IMR-90 (cell line): ENCODE measurements around the gene TTC21A. TPM values are rescaled to one million over a fixed set of nuclear protein-coding genes. Genes with fewer than 3 reads are reported as not detected.
A peak's percentile ranks its signal among the peaks of the same experiment; 100 is the strongest.

Experiments
- ATAC-seq: fragments of 200-7000 bp; cut with Tn5 transposase; 2 replicates; pipeline ENCODE4 v1.9.1; 2020; ENCODE audit warnings: low read depth, mild to moderate bottlenecking, moderate library complexity
- BruUV-seq: library from RNA; stranded (reverse); fragments of 400-500 nt; replicated peaks from 2 replicates; lab custom pipeline; 2021; lab: Mats Ljungman, UMichigan
- CTCF ChIA-PET: fragments of 300-600 bp; formaldehyde crosslinking; extraction: SDS; loops from one replicate; lab custom pipeline; 2021; ENCODE audit warnings: antibody characterized with exemption; lab: Yijun Ruan, JAX
- POLR2A ChIA-PET: fragments of 300-600 bp; sonication (Branson Sonifier 250); formaldehyde crosslinking; loops from one replicate; lab custom pipeline; 2022; ENCODE audit warnings: antibody characterized with exemption; ENCODE audit not compliant: unreplicated experiment; lab: Charles Lee
- DNase-seq: peaks from one replicate; pipeline ENCODE4 v3.0.0; 2013
- H2AFZ ChIP-seq: replicated peaks from 2 replicates; pipeline ENCODE3; 2013; ENCODE audit warnings: low read length, mild to moderate bottlenecking; ENCODE audit not compliant: poor library complexity
- H2AK5ac ChIP-seq: 2 replicates; pipeline ENCODE4 v1.6.1; 2013; ENCODE audit warnings: low read depth, low read length, inconsistent platforms
- H2AK9ac ChIP-seq: replicated peaks from 2 replicates; pipeline ENCODE3; 2013; ENCODE audit warnings: mild to moderate bottlenecking, low read depth, low read length, moderate library complexity; ENCODE audit not compliant: poor library complexity
- H2BK120ac ChIP-seq: 2 replicates; pipeline ENCODE4 v1.6.1; 2013; ENCODE audit warnings: low read depth, low read length, inconsistent platforms
- H2BK15ac ChIP-seq: 3 replicates; pipeline ENCODE4 v1.6.1; 2013; ENCODE audit warnings: low read depth, low read length, inconsistent platforms
- H2BK20ac ChIP-seq: 2 replicates; pipeline ENCODE4 v1.6.1; 2013; ENCODE audit warnings: low read depth, mild to moderate bottlenecking, inconsistent platforms, low read length, moderate library complexity
- H2BK5ac ChIP-seq: 2 replicates; pipeline ENCODE4 v1.6.1; 2013; ENCODE audit warnings: mild to moderate bottlenecking, low read depth, low read length, inconsistent platforms; ENCODE audit not compliant: poor library complexity, severe bottlenecking
- H3K14ac ChIP-seq: replicated peaks from 2 replicates; pipeline ENCODE4 v1.6.1; 2013; ENCODE audit warnings: low read depth, low read length, inconsistent platforms
- H3K18ac ChIP-seq: 2 replicates; pipeline ENCODE4 v1.6.1; 2013; ENCODE audit warnings: low read depth, low read length, control low read depth
- H3K23ac ChIP-seq: 2 replicates; pipeline ENCODE4 v1.6.1; 2013; ENCODE audit warnings: low read depth, low read length, inconsistent platforms
- H3K27ac ChIP-seq: 2 replicates; pipeline ENCODE4 v1.5.1; 2013; ENCODE audit warnings: mild to moderate bottlenecking, control low read depth, low read length; ENCODE audit not compliant: insufficient read depth
- H3K27me3 ChIP-seq: 2 replicates; pipeline ENCODE4 v1.6.1; 2013; ENCODE audit warnings: low read length; ENCODE audit not compliant: control insufficient read depth, insufficient read depth
- H3K36me3 ChIP-seq: 2 replicates; pipeline ENCODE4 v1.6.1; 2013; ENCODE audit warnings: low read length, mixed read lengths; ENCODE audit not compliant: control insufficient read depth, insufficient read depth
- H3K4ac ChIP-seq: 2 replicates; pipeline ENCODE4 v1.6.1; 2013; ENCODE audit warnings: low read depth, low read length, inconsistent platforms
- H3K4me1 ChIP-seq: 2 replicates; pipeline ENCODE4 v1.6.1; 2013; ENCODE audit warnings: low read length, mixed read lengths; ENCODE audit not compliant: control insufficient read depth, insufficient read depth
- H3K4me2 ChIP-seq: 2 replicates; pipeline ENCODE4 v1.6.1; 2013; ENCODE audit warnings: low read depth, mild to moderate bottlenecking, control low read depth, low read length, moderate library complexity
- H3K4me3 ChIP-seq: 2 replicates; pipeline ENCODE4 v1.5.1; 2013; ENCODE audit warnings: low read depth, mild to moderate bottlenecking, control low read depth, low read length, moderate library complexity; ENCODE audit not compliant: insufficient read depth
- H3K56ac ChIP-seq: 2 replicates; pipeline ENCODE4 v1.6.1; 2013; ENCODE audit warnings: low read length, inconsistent platforms; ENCODE audit not compliant: insufficient read depth; ENCODE audit errors: extremely low read depth
- H3K79me1 ChIP-seq, 2 experiments: 2 replicates each; pipeline ENCODE4 v1.6.1; 2013; ENCODE audit warnings: low read length in 2 of 2, inconsistent platforms in 1 of 2, low read depth in 1 of 2
- H3K9ac ChIP-seq: 2 replicates; pipeline ENCODE4 v1.6.1; 2013; ENCODE audit warnings: low read depth, low read length, control low read depth
- H3K9me1 ChIP-seq: 2 replicates; pipeline ENCODE4 v1.6.1; 2013; ENCODE audit warnings: low read length, inconsistent platforms; ENCODE audit not compliant: insufficient read depth
- H3K9me3 ChIP-seq: 2 replicates; pipeline ENCODE4 v1.6.1; 2013; ENCODE audit warnings: low read length; ENCODE audit not compliant: control insufficient read depth, insufficient read depth
- H4K20me1 ChIP-seq: 2 replicates; pipeline ENCODE4 v1.6.1; 2013; ENCODE audit warnings: low read length, inconsistent platforms; ENCODE audit not compliant: insufficient read depth
- H4K5ac ChIP-seq: 2 replicates; pipeline ENCODE4 v1.6.1; 2013; ENCODE audit warnings: mild to moderate bottlenecking, low read depth, low read length, control low read depth
- H4K8ac ChIP-seq, 2 experiments: 2 replicates each; pipeline ENCODE4 v1.6.1; 2013; ENCODE audit warnings: low read depth in 2 of 2, low read length in 2 of 2, control low read depth in 1 of 2, inconsistent platforms in 1 of 2
- H4K91ac ChIP-seq: 2 replicates; pipeline ENCODE4 v1.6.1; 2013; ENCODE audit warnings: low read depth, low read length, inconsistent platforms; ENCODE audit not compliant: insufficient read depth
- BHLHE40 ChIP-seq: fragments of 150-350 bp; IDR thresholded peaks from 2 replicates; pipeline ENCODE4 v1.6.1; 2016; ENCODE audit warnings: mild to moderate bottlenecking, low read depth, low read length
- CHD1 ChIP-seq: IDR thresholded peaks from 2 replicates; pipeline ENCODE4 v1.6.1; 2012; ENCODE audit warnings: low read depth, low read length, improper control_type of control experiment
- RAD21 ChIP-seq: IDR thresholded peaks from 2 replicates; pipeline ENCODE4 v1.6.1; 2012; ENCODE audit warnings: low read length, improper control_type of control experiment
- RCOR1 ChIP-seq: IDR thresholded peaks from 2 replicates; pipeline ENCODE4 v1.6.1; 2012; ENCODE audit warnings: mild to moderate bottlenecking, low read length, improper control_type of control experiment; ENCODE audit not compliant: insufficient replicate concordance
- SMC3 ChIP-seq: fragments of 150-350 bp; IDR thresholded peaks from 2 replicates; pipeline ENCODE4 v1.6.1; 2016; ENCODE audit warnings: low read depth, mild to moderate bottlenecking, antibody characterized with exemption, low read length, moderate library complexity
- WGBS, 2 experiments: methylation state at CpG; one replicate each; pipeline versions ENCODE4 v1.1.5 to v1.1.7; 2013; ENCODE audit warnings: missing lambda C conversion rate in 2 of 2; ENCODE audit not compliant: insufficient read length in 1 of 2; ENCODE audit errors: extremely low coverage in 2 of 2; 5-methylcytosine and 5-hydroxymethylcytosine counted together
- dilution Hi-C: fragments of 300-500 bp; cut with HindIII; formaldehyde crosslinking; loops from one replicate; pipeline ENCODE4 v1.14.3; 2018; ENCODE audit warnings: low sequenced_read_pairs; ENCODE audit not compliant: unreplicated experiment
- in situ Hi-C: fragments of 300-500 bp; cut with MboI; formaldehyde crosslinking; loops from 3 replicates; pipeline ENCODE4 v1.14.3; 2019; ENCODE audit warnings: low sequenced_read_pairs, inconsistent platforms, mixed read lengths
- intact Hi-C: fragments of 100-400 bp; cut with micrococcal nuclease; formaldehyde crosslinking; loops from 2 replicates; pipeline ENCODE4 v1.10.0; 2022
- polyA plus RNA-seq, 3 experiments: library from polyadenylated mRNA; depleted of rRNA; stranded (reverse); fragments of >200 nt; gene quantifications; 2 replicates each; pipeline ENCODE4 v1.2.3, GENCODE V29; 2012; ENCODE audit warnings: low replicate concordance in 1 of 3
- total RNA-seq: library from RNA; depleted of rRNA; stranded (reverse); fragments of >200 nt; gene quantifications from 2 replicates; pipeline ENCODE4 v1.2.3, GENCODE V29; 2012
- TF ChIP-seq, protein P1 (sequence below): fragments of 150-350 bp; IDR thresholded peaks from 2 replicates; pipeline ENCODE4 v1.6.1; 2017; ENCODE audit warnings: mild to moderate bottlenecking, antibody characterized with exemption, low read length, low read depth
- TF ChIP-seq, protein P2 (sequence below): conservative IDR thresholded peaks from 2 replicates; pipeline ENCODE4 v1.5.1; 2012; ENCODE audit warnings: mild to moderate bottlenecking, low read depth, low read length, improper control_type of control experiment

Gene TTC21A
- total and polyA plus RNA-seq, 2 of the 4 experiments (the other 2 are of a cell fraction) = 0.90 to 1.8 TPM

DNA sequence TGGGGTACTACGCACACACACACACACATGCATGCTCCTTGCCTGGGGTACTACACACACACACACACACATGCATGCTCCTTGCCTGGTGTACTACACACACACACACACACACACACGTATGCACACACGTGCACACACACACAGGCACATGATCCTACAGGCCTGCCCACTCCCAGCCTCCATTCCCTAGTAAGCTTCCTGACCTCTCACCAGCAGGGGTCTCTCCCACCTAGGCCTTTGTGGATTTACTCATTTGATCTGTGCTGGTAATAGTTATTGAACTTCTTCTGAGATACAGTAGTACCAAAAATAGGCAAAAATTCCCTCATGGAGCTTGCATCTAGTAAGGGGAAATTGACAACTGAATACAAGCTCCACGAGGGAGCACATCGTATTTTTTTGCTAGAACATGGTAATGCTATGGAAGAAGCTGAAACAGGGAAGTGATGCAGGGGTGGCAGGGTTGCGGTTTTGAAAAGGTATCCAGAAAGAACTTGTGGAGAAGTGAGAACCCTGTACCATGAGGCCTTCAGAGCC, 19.1 kb downstream of the TTC21A start:
- H3K36me3 ChIP-seq = no peaks in the 10 kb centered on the region
- peak overlapping the region; percentile 10 for H2BK5ac ChIP-seq
- peak overlapping the region; percentile 52 for H3K4ac ChIP-seq
- H2AFZ ChIP-seq = no peak overlapping the region
- H3K14ac ChIP-seq = 0 out of 2 replicates have a peak overlapping the region, but pooled peaks have one; percentile 45
- TF ChIP-seq, protein P1, sequence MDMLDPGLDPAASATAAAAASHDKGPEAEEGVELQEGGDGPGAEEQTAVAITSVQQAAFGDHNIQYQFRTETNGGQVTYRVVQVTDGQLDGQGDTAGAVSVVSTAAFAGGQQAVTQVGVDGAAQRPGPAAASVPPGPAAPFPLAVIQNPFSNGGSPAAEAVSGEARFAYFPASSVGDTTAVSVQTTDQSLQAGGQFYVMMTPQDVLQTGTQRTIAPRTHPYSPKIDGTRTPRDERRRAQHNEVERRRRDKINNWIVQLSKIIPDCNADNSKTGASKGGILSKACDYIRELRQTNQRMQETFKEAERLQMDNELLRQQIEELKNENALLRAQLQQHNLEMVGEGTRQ = peak; percentile 27; the same call in 1 of the 2 replicates
- TF ChIP-seq BHLHE40 = peak; percentile 63
- no peak for TF ChIP-seq CHD1
- no peak for TF ChIP-seq RCOR1
- peak; percentile 58 for TF ChIP-seq SMC3
- peak; percentile 70 for TF ChIP-seq RAD21
- TF ChIP-seq, protein P2, sequence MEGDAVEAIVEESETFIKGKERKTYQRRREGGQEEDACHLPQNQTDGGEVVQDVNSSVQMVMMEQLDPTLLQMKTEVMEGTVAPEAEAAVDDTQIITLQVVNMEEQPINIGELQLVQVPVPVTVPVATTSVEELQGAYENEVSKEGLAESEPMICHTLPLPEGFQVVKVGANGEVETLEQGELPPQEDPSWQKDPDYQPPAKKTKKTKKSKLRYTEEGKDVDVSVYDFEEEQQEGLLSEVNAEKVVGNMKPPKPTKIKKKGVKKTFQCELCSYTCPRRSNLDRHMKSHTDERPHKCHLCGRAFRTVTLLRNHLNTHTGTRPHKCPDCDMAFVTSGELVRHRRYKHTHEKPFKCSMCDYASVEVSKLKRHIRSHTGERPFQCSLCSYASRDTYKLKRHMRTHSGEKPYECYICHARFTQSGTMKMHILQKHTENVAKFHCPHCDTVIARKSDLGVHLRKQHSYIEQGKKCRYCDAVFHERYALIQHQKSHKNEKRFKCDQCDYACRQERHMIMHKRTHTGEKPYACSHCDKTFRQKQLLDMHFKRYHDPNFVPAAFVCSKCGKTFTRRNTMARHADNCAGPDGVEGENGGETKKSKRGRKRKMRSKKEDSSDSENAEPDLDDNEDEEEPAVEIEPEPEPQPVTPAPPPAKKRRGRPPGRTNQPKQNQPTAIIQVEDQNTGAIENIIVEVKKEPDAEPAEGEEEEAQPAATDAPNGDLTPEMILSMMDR = peak; percentile 65
- H3K4me2 ChIP-seq = no peak overlapping the region
- no peak overlapping the region for H4K8ac ChIP-seq
- ChIA-PET CTCF (interaction anchor here (0.5 to 4.4 kb wide), 14 partner anchors 11 to 169 kb away, joined by 3 to 41 read pairs (median 4); no protein-coding TSS in a partner anchor), POLR2A (no interaction called here)
- H4K20me1 ChIP-seq = no peaks in the 10 kb centered on the region
- in situ Hi-C loops = loop anchor here (5.0 kb wide), 1 partner anchor 161 kb away; no protein-coding TSS in a partner anchor
- no peak overlapping the region for H3K18ac ChIP-seq
- H4K91ac ChIP-seq = 0 out of 2 replicates have a peak overlapping the region, but pooled peaks have one; percentile 51
- no TSS peak for BruUV-seq
- peaks cover 5% of the 10 kb centered on the region for H3K4me1 ChIP-seq
- peak overlapping the region; percentile 86; the same call in 1 of the 2 replicates for H2AK5ac ChIP-seq
- H4K5ac ChIP-seq = no peak overlapping the region
- no peaks in the 10 kb centered on the region for H3K9me3 ChIP-seq
- H2BK15ac ChIP-seq = peak overlapping the region; percentile 3; the same call in 1 of the 3 replicates
- WGBS, 2 experiments = 33% methylated on average over 3 of the region's 6 CpGs; no CpG with 5 or more reads in 1 of the 2 experiments
- H3K23ac ChIP-seq = peak overlapping the region; percentile 79; the same call in 1 of the 2 replicates
- DNase-seq (peak; percentile 65), ATAC-seq (peak; percentile 78)
- H2BK20ac ChIP-seq = 0 out of 2 replicates have a peak overlapping the region, but pooled peaks have one; percentile 29
- H3K27ac ChIP-seq = no peak overlapping the region
- no peaks in the 10 kb centered on the region for H3K79me1 ChIP-seq
- H2BK120ac ChIP-seq = no peak overlapping the region
- H3K4me3 ChIP-seq = no peak overlapping the region
- H3K9ac ChIP-seq = no peak overlapping the region
- intact Hi-C loops = loop anchor here (1.0 to 2.0 kb wide), 3 partner anchors 62 to 166 kb away; no protein-coding TSS in a partner anchor
- no peak overlapping the region for H3K56ac ChIP-seq
- H3K27me3 ChIP-seq = no peaks in the 10 kb centered on the region
- H2AK9ac ChIP-seq = peak overlapping the region; percentile 17
- dilution Hi-C loops = no loop called here
- peaks cover 8% of the 10 kb centered on the region for H3K9me1 ChIP-seq
